H9 (cell line): ENCODE measurements around the gene SRPK2. TPM values are rescaled to one million over a fixed set of nuclear protein-coding genes. Genes with fewer than 3 reads are reported as not detected.

Source experiments
- DNase-seq: peaks from one replicate; pipeline ENCODE4 v3.0.0-alpha.2; 2017
- H2AFZ ChIP-seq: one replicate; pipeline ENCODE4 v1.6.1; 2013; ENCODE audit warnings: mild to moderate bottlenecking, low read length, control low read depth, moderate library complexity
- H2AK5ac ChIP-seq: 2 replicates; pipeline ENCODE4 v1.6.1; 2013; ENCODE audit warnings: low read length, control low read depth, mixed read lengths; ENCODE audit not compliant: insufficient read length
- H2BK120ac ChIP-seq: one replicate; pipeline ENCODE4 v1.6.1; 2013; ENCODE audit warnings: low read depth, mild to moderate bottlenecking, low read length, control low read depth, inconsistent platforms; ENCODE audit not compliant: poor library complexity, severe bottlenecking
- H2BK12ac ChIP-seq: 2 replicates; pipeline ENCODE4 v1.6.1; 2013; ENCODE audit warnings: low read length, control low read depth, mixed read lengths, low read depth; ENCODE audit not compliant: insufficient read length
- H2BK15ac ChIP-seq: 2 replicates; pipeline ENCODE4 v1.6.1; 2013; ENCODE audit warnings: low read depth, low read length, control low read depth
- H2BK20ac ChIP-seq: one replicate; pipeline ENCODE4 v1.6.1; 2013; ENCODE audit warnings: low read depth, mild to moderate bottlenecking, low read length, control low read depth, inconsistent platforms; ENCODE audit not compliant: poor library complexity, severe bottlenecking
- H2BK5ac ChIP-seq: 2 replicates; pipeline ENCODE4 v1.6.1; 2013; ENCODE audit warnings: low read length, control low read depth, mixed read lengths; ENCODE audit not compliant: insufficient read length
- H3K14ac ChIP-seq: 2 replicates; pipeline ENCODE4 v1.6.1; 2013; ENCODE audit warnings: low read length, control low read depth; ENCODE audit not compliant: insufficient read depth
- H3K18ac ChIP-seq: 2 replicates; pipeline ENCODE4 v1.6.1; 2013; ENCODE audit warnings: low read depth, mild to moderate bottlenecking, mixed read lengths, low read length, control low read depth; ENCODE audit not compliant: insufficient read length
- H3K23ac ChIP-seq: 2 replicates; pipeline ENCODE4 v1.6.1; 2013; ENCODE audit warnings: low read length, control low read depth, mixed read lengths, low read depth; ENCODE audit not compliant: insufficient read length
- H3K23me2 ChIP-seq: 2 replicates; pipeline ENCODE4 v1.6.1; 2013; ENCODE audit warnings: low read depth, mild to moderate bottlenecking, mixed read lengths, low read length, control low read depth; ENCODE audit not compliant: insufficient read length, poor library complexity, severe bottlenecking
- H3K27ac ChIP-seq: 2 replicates; pipeline ENCODE4 v1.5.1; 2013; ENCODE audit warnings: low read length, control low read depth, mixed read lengths, low read depth; ENCODE audit not compliant: insufficient read length
- H3K27me3 ChIP-seq: 2 replicates; pipeline ENCODE4 v1.6.1; 2013; ENCODE audit warnings: low read length, control low read depth, inconsistent platforms; ENCODE audit not compliant: insufficient read depth
- H3K4ac ChIP-seq: 2 replicates; pipeline ENCODE4 v1.6.1; 2013; ENCODE audit warnings: low read depth, mild to moderate bottlenecking, control low read depth, inconsistent platforms, low read length, moderate library complexity
- H3K4me1 ChIP-seq: 2 replicates; pipeline ENCODE4 v1.6.1; 2013; ENCODE audit warnings: low read length, control low read depth, inconsistent platforms; ENCODE audit not compliant: insufficient read depth
- H3K4me2 ChIP-seq: 2 replicates; pipeline ENCODE4 v1.6.1; 2013; ENCODE audit warnings: low read length, control low read depth, mixed read lengths; ENCODE audit not compliant: insufficient read length, insufficient read depth
- H3K56ac ChIP-seq: 2 replicates; pipeline ENCODE4 v1.6.1; 2013; ENCODE audit warnings: low read depth, mild to moderate bottlenecking, mixed read lengths, low read length, control low read depth; ENCODE audit not compliant: insufficient read length
- H3K79me1 ChIP-seq: 2 replicates; pipeline ENCODE4 v1.6.1; 2013; ENCODE audit warnings: low read depth, mild to moderate bottlenecking, moderate library complexity, low read length, control low read depth, inconsistent platforms; ENCODE audit not compliant: insufficient read depth, poor library complexity, severe bottlenecking
- H3K79me2 ChIP-seq: 2 replicates; pipeline ENCODE4 v1.6.1; 2013; ENCODE audit warnings: low read length, control low read depth, inconsistent platforms; ENCODE audit not compliant: insufficient read depth
- H3K9ac ChIP-seq: 2 replicates; pipeline ENCODE4 v1.6.1; 2013; ENCODE audit warnings: low read length, control low read depth, mixed read lengths; ENCODE audit not compliant: insufficient read length; ENCODE audit errors: extremely low read depth
- H3K9me3 ChIP-seq: one replicate; pipeline ENCODE4 v1.6.1; 2013; ENCODE audit warnings: low read depth, low read length, inconsistent platforms; ENCODE audit not compliant: control insufficient read depth
- H3T11ph ChIP-seq: one replicate; pipeline ENCODE4 v1.6.1; 2013; ENCODE audit warnings: mild to moderate bottlenecking, low read length, control low read depth, inconsistent platforms
- H4K20me1 ChIP-seq: one replicate; pipeline ENCODE4 v1.6.1; 2013; ENCODE audit not compliant: control insufficient read depth, insufficient read length, insufficient read depth
- H4K5ac ChIP-seq: 2 replicates; pipeline ENCODE4 v1.6.1; 2013; ENCODE audit warnings: low read depth, mild to moderate bottlenecking, mixed read lengths, low read length, control low read depth; ENCODE audit not compliant: insufficient read length
- H4K8ac ChIP-seq: replicated peaks from 2 replicates; pipeline ENCODE4 v1.6.1; 2013; ENCODE audit warnings: low read length, control low read depth, mixed read lengths, low read depth; ENCODE audit not compliant: insufficient read length
- H4K91ac ChIP-seq: 2 replicates; pipeline ENCODE4 v1.6.1; 2013; ENCODE audit warnings: low read depth, mild to moderate bottlenecking, moderate library complexity, mixed read lengths, low read length, control low read depth; ENCODE audit not compliant: insufficient read length
- H3K27ac Mint-ChIP-seq, 3 experiments: 2 replicates in 2 of 3; 3 replicates in 1 of 3; pipeline ENCODE4 v1.8.0; 2020 to 2021; ENCODE audit warnings: mixed read lengths in 3 of 3, mild to moderate bottlenecking in 1 of 3, moderate library complexity in 1 of 3
- H3K27me3 Mint-ChIP-seq: 2 replicates; pipeline ENCODE4 v1.8.0; 2021; ENCODE audit warnings: low read depth, mild to moderate bottlenecking, moderate library complexity, mixed read lengths
- H3K36me3 Mint-ChIP-seq, 3 experiments: 2 replicates in 2 of 3; 3 replicates in 1 of 3; pipeline ENCODE4 v1.8.0; 2020 to 2021; ENCODE audit warnings: low read depth in 3 of 3, mixed read lengths in 3 of 3; ENCODE audit not compliant: insufficient read depth in 1 of 3
- H3K4me1 Mint-ChIP-seq, 2 experiments: 2 replicates each; pipeline ENCODE4 v1.8.0; 2020; ENCODE audit warnings: mixed read lengths in 2 of 2
- H3K4me3 Mint-ChIP-seq, 2 experiments: 2 replicates in 1 of 2; 3 replicates in 1 of 2; pipeline ENCODE4 v1.8.0; 2020 to 2021; ENCODE audit warnings: mild to moderate bottlenecking in 2 of 2, mixed read lengths in 2 of 2, moderate library complexity in 1 of 2
- H3K9me3 Mint-ChIP-seq, 2 experiments: 2 replicates in 1 of 2; 3 replicates in 1 of 2; pipeline ENCODE4 v1.8.0; 2020; ENCODE audit warnings: mild to moderate bottlenecking in 2 of 2, mixed read lengths in 2 of 2, moderate library complexity in 1 of 2
- total RNA-seq: library from RNA; stranded (reverse); gene quantifications from 2 replicates; pipeline ENCODE4 v1.2.1, GENCODE V29; 2021
- TF ChIP-seq, protein P1 (sequence below): fragments of 200-600 bp; sonication (generic); conservative IDR thresholded peaks from 3 replicates; pipeline ENCODE4 v1.8.0; 2021; ENCODE audit warnings: antibody characterized with exemption, mild to moderate bottlenecking

Gene SRPK2
- total RNA-seq, 1 experiment from 2014 or later: 41.1 TPM

DNA sequence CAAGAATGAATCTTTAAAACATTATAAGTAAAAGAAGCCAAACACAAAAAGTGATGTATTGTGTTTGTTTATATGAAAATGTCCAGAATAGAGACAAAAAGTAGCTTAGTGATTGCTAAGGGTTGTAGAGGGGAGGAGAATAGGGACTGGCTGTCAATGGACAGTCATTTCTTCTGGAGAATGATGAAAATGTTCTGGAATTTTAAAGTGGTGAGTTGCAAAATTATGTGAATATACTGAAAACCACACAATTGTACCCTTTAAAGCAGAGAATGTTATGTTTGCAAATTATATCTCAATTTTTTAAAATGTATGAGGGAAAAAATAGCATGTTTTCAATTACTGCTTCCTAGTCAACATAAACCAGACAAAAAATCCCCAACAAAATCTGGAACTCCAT is 200.5 kb downstream of the SRPK2 start:
- Histone ChIP-seq H2BK120ac (no peak overlapping the region), H3K23me2 (no peaks in the 10 kb centered on the region), H2BK20ac (no peak overlapping the region), H2AK5ac (no peak overlapping the region), H2AFZ (no peak overlapping the region), H4K5ac (no peak overlapping the region), H4K8ac (no peak overlapping the region), H3K4me2 (no peak overlapping the region), H3K27me3 (no peaks in the 10 kb centered on the region), H3K14ac (no peak overlapping the region), H2BK12ac (no peak overlapping the region), H4K91ac (no peak overlapping the region), H3K79me2 (no peaks in the 10 kb centered on the region), H3K4me1 (no peaks in the 10 kb centered on the region), H3K9ac (no peak overlapping the region), H3T11ph (no peak overlapping the region), H3K79me1 (no peaks in the 10 kb centered on the region), H3K18ac (no peak overlapping the region), H2BK15ac (no peak overlapping the region), H3K23ac (no peak overlapping the region), H4K20me1 (no peaks in the 10 kb centered on the region), H3K56ac (no peak overlapping the region), H3K4ac (no peak overlapping the region), H3K9me3 (no peaks in the 10 kb centered on the region), H2BK5ac (no peak overlapping the region), H3K27ac (no peak overlapping the region)
- Mint-ChIP-seq H3K4me3 (no peak overlapping the region), H3K27me3 (no peaks in the 10 kb centered on the region), H3K9me3 (no peaks in the 10 kb centered on the region), H3K36me3 (no peaks in the 10 kb centered on the region), H3K27ac (no peak overlapping the region), H3K4me1 (no peaks in the 10 kb centered on the region)
- TF ChIP-seq, protein P1, sequence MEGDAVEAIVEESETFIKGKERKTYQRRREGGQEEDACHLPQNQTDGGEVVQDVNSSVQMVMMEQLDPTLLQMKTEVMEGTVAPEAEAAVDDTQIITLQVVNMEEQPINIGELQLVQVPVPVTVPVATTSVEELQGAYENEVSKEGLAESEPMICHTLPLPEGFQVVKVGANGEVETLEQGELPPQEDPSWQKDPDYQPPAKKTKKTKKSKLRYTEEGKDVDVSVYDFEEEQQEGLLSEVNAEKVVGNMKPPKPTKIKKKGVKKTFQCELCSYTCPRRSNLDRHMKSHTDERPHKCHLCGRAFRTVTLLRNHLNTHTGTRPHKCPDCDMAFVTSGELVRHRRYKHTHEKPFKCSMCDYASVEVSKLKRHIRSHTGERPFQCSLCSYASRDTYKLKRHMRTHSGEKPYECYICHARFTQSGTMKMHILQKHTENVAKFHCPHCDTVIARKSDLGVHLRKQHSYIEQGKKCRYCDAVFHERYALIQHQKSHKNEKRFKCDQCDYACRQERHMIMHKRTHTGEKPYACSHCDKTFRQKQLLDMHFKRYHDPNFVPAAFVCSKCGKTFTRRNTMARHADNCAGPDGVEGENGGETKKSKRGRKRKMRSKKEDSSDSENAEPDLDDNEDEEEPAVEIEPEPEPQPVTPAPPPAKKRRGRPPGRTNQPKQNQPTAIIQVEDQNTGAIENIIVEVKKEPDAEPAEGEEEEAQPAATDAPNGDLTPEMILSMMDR: no peak
- DNase-seq: no peak
